COLO668 (cell line): ENCODE results near the gene GFRA4.

Source experiments
- DNase-seq: peaks from one replicate; lab custom pipeline; 2025; ENCODE audit not compliant: unreplicated experiment; lab: John Stamatoyannopoulos, UW

The GFRA4 gene

GRCh38 chr20:3674995-3675900 is 12.0 kb upstream of the GFRA4 start:
- DNase-seq, result no peak

- DNase-seq, result no peak
These were observed 11.2 kb upstream of the GFRA4 start for GRCh38 chr20:3674447-3674846.

- no peak for DNase-seq
These were observed 10.2 kb upstream of the GFRA4 start for GRCh38 chr20:3673221-3674070.

GRCh38 chr20:3672547-3673171 is 9.5 kb upstream of the GFRA4 start:
- DNase-seq, result peak; percentile 35

GRCh38 chr20:3671986-3672546 is 8.9 kb upstream of the GFRA4 start:
- no peak for DNase-seq

- DNase-seq, result no peak
These were observed 7.7 kb upstream of the GFRA4 start for GRCh38 chr20:3670945-3671344.

GRCh38 chr20:3670511-3670910 is 7.3 kb upstream of the GFRA4 start:
- DNase-seq, result no peak

GRCh38 chr20:3669710-3670367 is 6.6 kb upstream of the GFRA4 start:
- no peak for DNase-seq

- DNase-seq, result no peak
These were observed 4.3 kb upstream of the GFRA4 start for GRCh38 chr20:3667434-3668037.

- no peak for DNase-seq
These were observed 659 bp upstream of the GFRA4 start for GRCh38 chr20:3663858-3664257.

GRCh38 chr20:3661814-3662665 is 1.2 kb downstream of the GFRA4 start:
- peak; percentile 41 for DNase-seq

GRCh38 chr20:3661060-3661813 is 2.0 kb downstream of the GFRA4 start:
- no peak for DNase-seq

GRCh38 chr20:3660262-3661059 is 2.7 kb downstream of the GFRA4 start:
- DNase-seq, result no peak

- no peak for DNase-seq
These were observed 3.5 kb downstream of the GFRA4 start for GRCh38 chr20:3659492-3660261.

- no peak for DNase-seq
These were observed 4.3 kb downstream of the GFRA4 start for GRCh38 chr20:3658716-3659491.

- no peak for DNase-seq
These were observed 5.0 kb downstream of the GFRA4 start for GRCh38 chr20:3658019-3658715.
